Activated naive CD8-positive, alpha-beta T cell treated with anti-CD3 and anti-CD28 coated beads, Interleukin-2, amount 50 U/mL, for 16 hours (primary cell): ENCODE results near the gene SOCS1.
"Not testable (repeated sequence)": the region's sequence is repeated elsewhere in the genome, so short reads cannot be mapped to it uniquely, and the experiment has no call there.

ENCODE experiments used
- DNase-seq: peaks from one replicate; pipeline ENCODE4 v3.0.0-alpha.2; 2020; ENCODE audit warnings: low read depth, low spot score

SOCS1 gene

DNA sequence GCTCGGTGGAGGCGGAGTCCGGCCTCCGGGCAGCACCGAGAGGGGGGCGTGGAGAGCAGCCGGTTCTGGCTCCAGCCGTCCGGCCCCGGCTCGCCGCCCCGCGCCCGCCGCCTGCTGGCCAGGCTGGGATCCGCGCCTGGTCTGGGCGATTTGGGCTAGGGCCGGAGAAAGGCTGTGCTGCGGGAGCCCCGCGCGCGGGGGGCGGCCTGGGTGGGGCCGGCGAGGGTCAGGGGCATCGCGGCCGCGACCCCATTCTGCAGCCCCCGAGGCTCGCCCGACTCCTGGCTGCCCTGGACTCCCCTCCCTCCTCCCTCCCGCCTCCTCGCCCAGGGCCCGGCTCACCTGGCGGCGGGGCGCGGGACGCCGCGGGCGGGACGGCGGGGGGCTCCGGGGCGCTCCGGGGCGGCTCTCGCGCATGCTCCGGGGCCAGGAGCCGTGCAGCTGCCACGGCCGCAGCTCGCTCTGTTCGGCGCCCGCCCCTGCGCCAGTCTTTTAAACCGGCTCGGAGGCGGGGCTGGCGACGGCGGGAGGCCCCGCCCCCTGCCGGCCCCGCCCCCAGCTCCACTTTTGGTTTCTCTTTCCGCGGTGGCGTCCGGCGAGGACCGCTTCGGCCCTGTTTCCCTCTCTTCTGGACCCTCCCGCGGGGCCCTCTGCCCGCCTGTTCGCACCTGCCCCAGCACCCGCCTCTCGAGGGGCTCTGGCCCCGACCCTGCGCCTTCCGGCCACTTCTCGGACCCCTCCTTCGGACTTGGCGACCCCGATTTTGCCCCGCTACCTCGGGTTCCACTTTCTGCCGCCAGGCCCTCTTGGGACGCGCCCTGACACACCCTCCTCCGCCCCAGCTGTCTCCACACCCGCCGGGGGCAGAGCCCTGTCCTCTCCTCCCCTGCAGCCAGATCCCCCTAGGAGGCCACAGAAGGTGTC, at the start of gene SOCS1:
Gene SOCS1, minus strand, starts transcription at position 468 of the 924 bp plus-strand sequence. CDS start 726 bp downstream, outside the sequence.
- peak; percentile 83 for DNase-seq

GRCh38 chr16:11303405-11304138, 47.6 kb upstream of the SOCS1 start:
- DNase-seq, result no peak

DNA sequence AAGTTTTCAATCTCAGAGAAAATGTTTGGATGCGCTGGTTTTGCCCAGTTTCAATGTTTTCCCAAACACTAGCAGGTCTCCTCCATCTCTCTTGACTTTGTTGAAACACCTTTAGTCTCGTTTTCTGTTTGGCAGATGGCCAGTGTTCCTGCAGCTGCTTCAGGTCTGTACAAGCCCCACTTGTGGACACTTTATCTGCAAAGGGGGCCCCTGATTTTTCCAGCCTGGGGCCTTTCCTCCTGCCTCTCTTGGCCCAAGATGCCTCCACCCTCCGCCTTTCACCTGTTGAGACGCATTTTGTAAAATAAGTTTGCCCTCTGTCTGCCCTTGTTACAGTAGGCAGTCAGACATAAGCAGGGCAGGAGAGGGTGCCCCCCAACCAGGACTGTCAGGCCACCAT, 47.0 kb upstream of the SOCS1 start:
- no peak for DNase-seq

DNA sequence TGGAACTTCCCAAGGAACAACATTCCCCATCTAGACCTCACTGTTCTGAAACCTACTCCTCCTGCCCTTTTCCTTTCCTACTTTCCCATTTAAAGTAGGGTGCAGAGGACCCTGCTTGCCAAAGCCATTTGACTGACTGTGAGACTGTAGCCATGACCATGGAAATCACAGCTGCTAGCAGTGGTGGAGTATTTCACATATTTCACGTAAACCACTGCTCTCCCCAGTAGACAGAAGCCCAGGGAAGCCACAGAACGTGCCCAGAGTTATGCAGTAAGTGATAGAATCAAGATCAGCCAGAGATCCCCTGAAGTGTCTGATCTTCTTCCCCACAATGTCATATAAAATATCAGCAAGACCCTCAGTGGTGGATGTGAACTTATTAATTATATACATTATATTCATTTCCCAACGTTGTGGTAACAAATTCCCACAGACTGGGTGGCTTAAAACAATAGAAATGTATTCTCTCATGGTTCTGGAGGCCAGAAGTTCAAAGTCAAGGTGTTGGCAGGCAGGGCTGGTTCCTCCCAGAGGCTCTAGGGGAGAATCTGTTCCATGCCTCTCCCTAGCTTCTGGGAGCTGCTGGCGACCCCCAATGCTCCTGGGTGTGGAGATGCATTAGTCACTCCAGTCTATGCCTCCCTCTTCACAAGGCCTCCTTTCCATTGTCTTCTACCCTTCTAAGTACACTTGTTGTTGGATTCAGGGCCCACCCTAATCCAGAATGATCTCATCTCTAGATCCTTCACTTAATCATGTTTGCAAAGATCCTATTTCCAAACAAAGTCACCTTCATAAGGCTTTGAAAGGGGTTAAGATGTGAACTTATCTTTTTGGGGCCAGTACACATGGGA, 45.9 kb upstream of the SOCS1 start:
- no peak for DNase-seq

- DNase-seq, result no peak
Measured at GRCh38 chr16:11300560-11300892, 44.5 kb upstream of the SOCS1 start.

- DNase-seq, result no peak
Measured at GRCh38 chr16:11299865-11300559, 44.0 kb upstream of the SOCS1 start.

GRCh38 chr16:11298950-11299547, 43.0 kb upstream of the SOCS1 start:
- DNase-seq, result not testable (repeated sequence)

GRCh38 chr16:11298143-11298900, 42.3 kb upstream of the SOCS1 start:
- DNase-seq, result no peak

DNA sequence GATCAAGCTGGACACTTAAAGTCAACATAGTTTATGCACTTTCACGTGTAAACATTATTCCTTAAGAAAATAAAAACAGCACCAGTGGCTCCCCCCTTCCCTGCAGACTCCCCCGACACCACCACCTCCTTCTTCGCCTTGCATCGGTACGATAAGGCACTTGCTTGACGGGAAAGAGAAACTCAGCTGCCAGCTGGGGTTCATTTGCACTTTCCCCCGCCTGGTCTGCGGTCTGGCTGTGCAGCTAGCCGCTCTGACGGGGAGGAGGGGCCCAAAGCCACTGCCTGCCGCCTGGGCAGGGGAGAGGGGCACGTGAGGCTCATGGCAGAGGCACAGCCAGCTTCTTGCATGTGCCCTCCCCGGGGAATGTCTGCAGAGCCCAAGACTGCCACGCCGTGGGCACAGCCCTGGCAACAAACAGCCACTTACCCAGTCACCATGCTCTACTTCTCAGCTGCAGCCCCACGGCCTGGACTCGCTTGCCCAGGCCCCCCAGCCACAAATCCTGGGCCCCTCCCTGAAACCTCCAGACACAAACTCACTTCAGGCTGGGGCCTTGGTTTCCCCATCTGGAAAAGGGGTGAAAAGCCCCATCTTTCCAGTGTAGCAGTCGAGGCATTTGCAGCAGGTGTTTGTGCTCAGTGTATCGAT, 41.6 kb upstream of the SOCS1 start:
- peak; percentile 57 for DNase-seq

DNA sequence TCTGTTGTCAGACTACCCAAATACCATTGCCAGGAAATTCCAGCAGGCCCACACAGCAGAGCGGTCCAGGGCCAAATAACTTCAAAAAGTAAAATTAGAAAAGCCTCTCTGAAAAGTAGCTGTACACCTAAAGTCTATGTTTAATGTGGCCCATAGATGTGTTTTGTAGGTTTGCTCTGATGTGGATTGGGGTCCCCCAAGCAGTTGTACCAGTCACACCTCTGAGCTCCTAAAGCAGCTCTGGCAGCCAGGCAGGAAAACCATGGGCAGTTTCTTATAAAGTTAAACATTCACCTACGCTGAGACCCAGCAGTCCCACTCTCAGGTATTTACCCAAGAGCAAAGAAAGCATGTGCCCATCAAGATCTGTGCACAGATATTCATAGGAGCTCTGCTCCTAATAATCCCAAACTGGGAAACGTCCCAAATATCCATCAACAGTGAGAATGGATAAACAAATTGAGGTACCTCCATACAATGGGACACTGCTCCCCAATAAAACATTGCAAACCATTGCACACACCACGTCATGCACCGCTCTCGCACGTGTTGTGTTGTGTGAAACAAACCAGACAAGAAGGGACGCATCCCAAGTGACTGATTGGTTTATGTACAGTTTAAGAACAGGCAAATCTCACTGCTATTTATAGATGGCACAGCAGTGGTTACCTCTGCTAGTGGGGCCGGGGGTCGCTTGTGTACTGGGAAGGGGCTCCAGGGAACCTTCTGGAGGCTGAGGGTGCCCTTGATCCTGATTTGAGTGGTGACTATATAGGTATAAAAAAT, 40.9 kb upstream of the SOCS1 start:
- no peak for DNase-seq

- DNase-seq, result no peak
Measured at GRCh38 chr16:11296351-11296705, 40.3 kb upstream of the SOCS1 start.

DNA sequence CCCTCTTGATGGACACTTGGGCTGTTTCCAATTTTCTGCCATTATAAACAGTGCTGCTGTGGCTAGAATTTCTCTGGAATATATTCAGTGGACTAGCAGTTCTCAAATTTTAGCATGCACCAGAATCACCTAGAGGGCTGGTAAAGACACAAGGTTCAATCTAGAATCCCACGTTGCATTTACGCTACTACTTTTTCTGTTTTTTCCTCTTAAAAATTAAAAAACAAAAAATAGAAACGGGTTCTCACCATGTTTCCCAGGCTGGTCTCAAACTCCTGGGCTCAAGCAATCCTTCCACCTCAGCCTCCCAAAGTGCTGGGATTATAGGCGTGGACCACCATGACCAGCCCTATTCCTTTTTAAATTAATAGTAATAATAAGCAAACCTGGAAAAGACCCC, 39.7 kb upstream of the SOCS1 start:
- DNase-seq, result no peak

DNA sequence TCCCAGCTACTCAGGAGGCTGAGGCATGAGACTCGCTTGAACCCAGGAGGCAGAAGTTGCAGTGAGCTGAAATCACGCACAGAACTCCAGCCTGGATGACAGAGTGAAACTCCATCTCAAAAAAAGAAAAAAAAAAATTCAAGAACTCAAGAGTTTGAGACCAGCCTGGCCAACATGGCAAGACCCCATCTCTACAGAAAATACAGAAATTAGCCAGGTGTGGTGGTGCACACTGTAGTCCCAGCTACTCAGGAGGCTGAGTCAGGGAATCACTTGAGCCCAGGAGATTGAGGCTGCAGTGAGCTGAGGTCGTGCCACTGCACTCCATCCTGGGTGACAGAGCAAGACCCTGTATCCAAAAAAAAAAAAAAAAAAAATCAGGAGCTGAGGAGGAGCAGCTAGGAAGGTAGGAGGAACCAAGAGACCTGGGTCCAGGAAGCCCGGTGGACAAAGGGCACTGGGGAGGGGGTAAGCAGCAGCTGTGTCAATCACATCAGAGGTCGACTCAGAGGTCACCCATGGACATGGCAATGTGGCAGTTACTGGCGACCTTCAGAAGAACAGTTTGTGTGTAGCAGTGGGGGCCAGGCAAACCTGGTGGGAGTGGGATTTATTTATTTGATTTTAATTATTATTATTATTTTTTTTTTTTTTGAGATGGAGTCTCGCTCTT, 36.2 kb upstream of the SOCS1 start:
- DNase-seq, result no peak

GRCh38 chr16:11291091-11291703, 35.2 kb upstream of the SOCS1 start:
- no peak for DNase-seq

DNA sequence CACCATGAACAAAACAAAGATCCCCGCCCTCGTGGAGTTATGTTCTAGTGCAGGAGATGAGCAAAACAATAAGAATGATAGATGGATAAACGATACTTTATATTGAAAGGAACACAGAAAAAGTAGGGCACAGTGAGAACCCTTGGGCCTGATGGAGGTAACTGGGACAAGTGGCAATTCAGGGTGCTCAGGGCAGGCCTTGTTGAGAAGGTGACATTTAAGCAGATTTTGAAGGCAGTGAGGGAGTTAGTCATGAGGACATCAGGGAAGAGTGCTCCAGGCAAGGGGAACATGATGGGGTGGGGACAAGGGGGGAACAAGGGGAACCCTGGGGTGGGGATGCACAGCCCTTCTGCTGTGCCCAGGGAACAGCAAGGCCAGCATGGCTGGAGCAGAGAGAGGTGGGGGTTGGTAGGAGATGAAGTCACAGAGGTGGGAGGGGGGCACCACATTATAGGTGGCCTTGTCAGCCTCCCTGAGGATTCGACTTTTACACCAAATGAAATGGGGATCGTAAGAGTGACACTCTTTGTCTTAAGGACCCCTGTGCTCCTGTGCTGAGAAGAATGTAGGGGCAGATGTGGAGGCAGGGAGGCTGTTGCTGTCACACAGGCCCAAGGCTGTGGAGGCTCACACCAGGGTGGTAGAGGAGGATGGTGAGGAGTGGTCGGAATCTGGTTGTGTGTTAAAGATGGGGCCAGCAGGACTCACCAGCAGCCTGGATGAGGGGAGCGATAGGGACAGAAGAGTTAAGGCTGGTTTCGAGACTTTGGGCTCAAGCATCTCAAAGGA, 34.3 kb upstream of the SOCS1 start:
- no peak for DNase-seq

DNA sequence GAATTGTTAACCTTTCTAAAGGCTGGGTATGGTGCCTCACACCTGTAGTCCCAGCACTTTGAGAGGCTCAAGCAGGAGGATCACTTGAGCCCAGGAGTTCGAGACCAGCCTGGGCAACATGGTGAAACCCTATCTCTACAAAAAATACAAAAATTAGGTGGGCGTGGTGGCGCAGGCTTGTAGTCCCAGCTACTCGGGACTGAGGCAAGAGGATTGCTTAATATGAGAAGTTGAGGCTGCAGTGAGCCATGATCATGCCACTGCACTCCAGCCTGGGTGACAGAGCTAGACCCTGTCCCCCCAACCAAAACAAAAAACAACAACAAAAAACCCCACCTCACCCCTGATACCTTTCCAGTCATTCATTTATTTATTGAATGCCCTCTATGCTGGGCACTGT, 33.7 kb upstream of the SOCS1 start:
- DNase-seq, result not testable (repeated sequence)

DNA sequence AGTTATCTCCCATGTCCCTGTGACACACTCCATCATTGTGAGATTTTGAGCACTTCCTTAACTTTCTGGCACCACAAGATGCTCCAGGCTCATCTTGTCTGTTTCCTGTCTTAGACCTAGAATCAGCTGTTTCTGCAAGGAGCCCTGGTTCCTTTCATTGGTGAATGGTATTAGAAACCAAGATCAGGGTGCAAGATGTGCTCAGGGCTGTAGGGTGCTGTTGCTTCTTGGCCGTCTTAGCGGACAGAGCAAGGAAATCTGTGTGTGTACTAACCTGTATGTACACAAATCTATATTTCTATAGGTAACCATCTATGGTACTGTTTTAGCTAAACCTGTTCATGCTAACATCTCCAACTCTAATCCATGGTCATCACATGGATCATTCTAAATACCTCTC, 33.2 kb upstream of the SOCS1 start:
- no peak for DNase-seq
